Measurements from ENCODE around the gene SLC25A42. TPM values are rescaled to one million over a fixed set of nuclear protein-coding genes. Genes with fewer than 3 reads are reported as not detected.

SLC25A42 gene
- total and polyA plus RNA-seq, 2 of the 13 experiments (the other 11 are each of a cell fraction or from before 2014, with no cell fraction given), result 12.8 to 18.3 TPM

- TF ChIP-seq SALL2 (CRISPR knock-in tag; IDR thresholded peaks at IDR 0.05), result peak; percentile 75; the same call in 1 of the 2 replicates
- TF ChIP-seq ZBTB38 (CRISPR knock-in tag; IDR thresholded peaks at IDR 0.05), result peak; percentile 66
- TF ChIP-seq ZNF512B (CRISPR knock-in tag; IDR thresholded peaks at IDR 0.05; ENCODE audit: borderline replicate concordance), result 0 out of 2 replicates have a peak, but pooled peaks have one; percentile 28
- peak; percentile 66; the same call in 1 of the 2 replicates for TF ChIP-seq JDP2 (CRISPR knock-in tag; IDR thresholded peaks at IDR 0.05; ENCODE audit: borderline replicate concordance)
- TF ChIP-seq ZNF574 (CRISPR knock-in tag; IDR thresholded peaks at IDR 0.05), result peak; percentile 86
- TF ChIP-seq IRF9 (CRISPR knock-in tag; IDR thresholded peaks at IDR 0.05; ENCODE audit: borderline replicate concordance), result peak; percentile 94
- peak; percentile 31; the same call in 1 of the 2 replicates for TF ChIP-seq ZNF644 (CRISPR knock-in tag; IDR thresholded peaks at IDR 0.05; ENCODE audit: low read depth)
- TF ChIP-seq GFI1 (CRISPR knock-in tag; IDR thresholded peaks at IDR 0.05; ENCODE audit: borderline replicate concordance), result peak; percentile 85
- TF ChIP-seq ZNF616 (CRISPR knock-in tag; IDR thresholded peaks at IDR 0.05; ENCODE audit: low read depth), result 0 out of 2 replicates have a peak, but pooled peaks have one; percentile 51
- TF ChIP-seq SP5 (CRISPR knock-in tag; IDR thresholded peaks at IDR 0.05; ENCODE audit: borderline replicate concordance, low read depth), result peak; percentile 50; the same call in 1 of the 2 replicates
- TF ChIP-seq TFAP4 (IDR thresholded peaks at IDR 0.05; ENCODE audit: borderline replicate concordance, low read depth), result peak; percentile 96
- no peak for TF ChIP-seq ZNF660 (CRISPR knock-in tag; IDR thresholded peaks at IDR 0.05; ENCODE audit: borderline replicate concordance, low read depth)
- no peak for TF ChIP-seq KDM4B (CRISPR knock-in tag; IDR thresholded peaks at IDR 0.05)
- TF ChIP-seq PBX2 (CRISPR knock-in tag; IDR thresholded peaks at IDR 0.05), result no peak
- peak; percentile 93 for TF ChIP-seq ZNF605 (CRISPR knock-in tag; IDR thresholded peaks at IDR 0.05)
- TF ChIP-seq CENPBD1 (CRISPR knock-in tag; IDR thresholded peaks at IDR 0.05; ENCODE audit: borderline replicate concordance, low read depth), result no peak
- peak; percentile 98; the same call in 1 of the 2 replicates for TF ChIP-seq ZNF350 (CRISPR knock-in tag; IDR thresholded peaks at IDR 0.05; ENCODE audit: borderline replicate concordance, low read depth)
Observed at GRCh38 chr19:19096641-19097627, 33.1 kb downstream of the SLC25A42 start (continued).

Data from HepG2 (cell line).